ENCODE results near the gene ZC3HAV1. TPM values are rescaled to one million over a fixed set of nuclear protein-coding genes. Genes with fewer than 3 reads are reported as not detected.

ZC3HAV1 gene
- total and polyA plus RNA-seq, 2 of the 13 experiments (the other 11 are each of a cell fraction or from before 2014, with no cell fraction given) = 12.7 to 23.7 TPM

DNA sequence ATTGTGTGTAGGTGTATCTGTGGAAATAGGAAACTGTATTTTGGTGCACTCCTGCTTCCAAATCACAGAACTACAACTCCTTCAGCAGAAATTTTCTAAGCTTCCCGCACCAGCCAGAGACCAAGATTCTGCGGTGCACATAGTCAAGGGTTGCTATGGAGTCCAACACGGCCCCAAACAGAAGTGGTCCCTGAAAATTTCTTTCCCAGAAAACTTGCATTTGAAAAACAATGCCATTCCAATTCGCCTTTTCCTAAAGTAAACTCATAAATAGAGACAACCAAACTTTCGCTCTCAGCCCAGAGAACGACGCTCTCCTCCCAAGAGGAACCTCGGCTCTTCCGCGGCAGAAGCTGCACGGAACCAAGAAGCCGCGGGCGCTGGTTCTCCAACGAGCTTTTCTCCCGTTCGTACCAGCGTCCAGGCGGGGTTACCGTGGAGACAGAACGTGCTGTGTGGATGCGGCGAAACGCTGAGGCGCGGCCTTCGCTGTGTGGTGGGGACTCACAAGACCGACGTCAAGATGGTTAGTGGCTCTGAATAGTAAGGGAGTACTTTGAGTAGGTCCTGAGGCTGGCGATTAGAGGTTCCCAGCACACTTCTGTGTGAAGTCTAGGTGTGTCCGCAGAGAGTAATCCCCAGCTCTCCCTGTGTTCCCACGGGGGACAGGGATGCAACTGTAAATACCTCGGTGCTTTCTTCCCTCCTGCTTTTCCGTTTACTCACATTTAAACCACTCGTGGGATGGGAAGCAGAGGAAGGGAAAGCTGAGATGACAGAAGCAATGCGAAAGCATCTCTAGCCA lies 24.0 kb upstream of the ZC3HAV1 start (continued):
- peak; percentile 75 for TF ChIP-seq ZNF263 (CRISPR knock-in tag; IDR thresholded peaks at IDR 0.05)
- peak; percentile 68; the same call in 1 of the 2 replicates for TF ChIP-seq HMG20B (CRISPR knock-in tag; conservative IDR thresholded peaks at IDR 0.05)
- TF ChIP-seq ZNF629 (CRISPR knock-in tag; conservative IDR thresholded peaks at IDR 0.05) = 0 out of 2 replicates have a peak, but pooled peaks have one; percentile 17
- no peak for TF ChIP-seq ZNF510 (CRISPR knock-in tag; IDR thresholded peaks at IDR 0.05; ENCODE audit: low read depth)
- TF ChIP-seq TMF1 (CRISPR knock-in tag; IDR thresholded peaks at IDR 0.05; ENCODE audit: low read depth) = peak; percentile 38; the same call in 1 of the 2 replicates
- TF ChIP-seq TBP (CRISPR knock-in tag; IDR thresholded peaks at IDR 0.05) = no peak
- TF ChIP-seq ZNF891 (CRISPR knock-in tag; IDR thresholded peaks at IDR 0.05) = peak; percentile 78; the same call in 1 of the 2 replicates
- TF ChIP-seq POLR2A (IDR thresholded peaks at IDR 0.05; ENCODE audit: insufficient read depth in 1 of 2, low read depth in 2 of 2, low read length in 2 of 2) = peak in 1 of 2 experiments; percentile 70; a peak in 3 of 4 replicates
- 0 out of 2 replicates have a peak, but pooled peaks have one; percentile 17 for TF ChIP-seq DPF2 (CRISPR knock-in tag; IDR thresholded peaks at IDR 0.05; ENCODE audit: borderline replicate concordance, low read depth)
- TF ChIP-seq, protein P1, sequence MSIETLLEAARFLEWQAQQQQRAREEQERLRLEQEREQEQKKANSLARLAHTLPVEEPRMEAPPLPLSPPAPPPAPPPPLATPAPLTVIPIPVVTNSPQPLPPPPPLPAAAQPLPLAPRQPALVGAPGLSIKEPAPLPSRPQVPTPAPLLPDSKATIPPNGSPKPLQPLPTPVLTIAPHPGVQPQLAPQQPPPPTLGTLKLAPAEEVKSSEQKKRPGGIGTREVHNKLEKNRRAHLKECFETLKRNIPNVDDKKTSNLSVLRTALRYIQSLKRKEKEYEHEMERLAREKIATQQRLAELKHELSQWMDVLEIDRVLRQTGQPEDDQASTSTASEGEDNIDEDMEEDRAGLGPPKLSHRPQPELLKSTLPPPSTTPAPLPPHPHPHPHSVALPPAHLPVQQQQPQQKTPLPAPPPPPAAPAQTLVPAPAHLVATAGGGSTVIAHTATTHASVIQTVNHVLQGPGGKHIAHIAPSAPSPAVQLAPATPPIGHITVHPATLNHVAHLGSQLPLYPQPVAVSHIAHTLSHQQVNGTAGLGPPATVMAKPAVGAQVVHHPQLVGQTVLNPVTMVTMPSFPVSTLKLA (IDR thresholded peaks at IDR 0.05) = peak; percentile 46; the same call in 1 of the 2 replicates
- no peak for TF ChIP-seq ZNF234 (CRISPR knock-in tag; conservative IDR thresholded peaks at IDR 0.05)
- peak; percentile 70 for TF ChIP-seq ZNF12 (CRISPR knock-in tag; IDR thresholded peaks at IDR 0.05)
- peak; percentile 86 for TF ChIP-seq ZNF205 (CRISPR knock-in tag; IDR thresholded peaks at IDR 0.05)
- TF ChIP-seq ZNF430 (CRISPR knock-in tag; IDR thresholded peaks at IDR 0.05) = peak; percentile 88
- no peak for TF ChIP-seq CENPX (CRISPR knock-in tag; IDR thresholded peaks at IDR 0.05)
- no peak for TF ChIP-seq NR2F6 (IDR thresholded peaks at IDR 0.05)
- TF ChIP-seq NR2F6 (CRISPR knock-in tag; IDR thresholded peaks at IDR 0.05) = peak; percentile 54
- TF ChIP-seq RAD21 (CRISPR knock-in tag; IDR thresholded peaks at IDR 0.05) = peak; percentile 52; the same call in 1 of the 2 replicates
- TF ChIP-seq RXRA (CRISPR knock-in tag; IDR thresholded peaks at IDR 0.05) = peak; percentile 74; the same call in 1 of the 2 replicates
- TF ChIP-seq GATAD1 (CRISPR knock-in tag; IDR thresholded peaks at IDR 0.05) = peak; percentile 96
- TF ChIP-seq KLF6 (CRISPR knock-in tag; IDR thresholded peaks at IDR 0.05) = peak; percentile 79
- peak; percentile 51; the same call in 1 of the 2 replicates for TF ChIP-seq NFKBIZ (CRISPR knock-in tag; IDR thresholded peaks at IDR 0.05)
- TF ChIP-seq RBFOX2 (IDR thresholded peaks at IDR 0.05; ENCODE audit: low read depth, low read length) = 0 out of 2 replicates have a peak, but pooled peaks have one; percentile 26
- TF ChIP-seq RNF2 (conservative IDR thresholded peaks at IDR 0.05; ENCODE audit: low read depth) = peak; percentile 88
- peak; percentile 45; the same call in 1 of the 2 replicates for TF ChIP-seq FOXO1 (CRISPR knock-in tag; IDR thresholded peaks at IDR 0.05)
- peak; percentile 93 for TF ChIP-seq ZNF792 (CRISPR knock-in tag; IDR thresholded peaks at IDR 0.05)
- peak; percentile 98 for TF ChIP-seq XRCC5 (optimal IDR thresholded peaks at IDR 0.05; ENCODE audit: low read length)
- TF ChIP-seq ZNF777 (CRISPR knock-in tag; IDR thresholded peaks at IDR 0.05) = peak; percentile 61; the same call in 1 of the 2 replicates
- no peak for TF ChIP-seq IKZF1 (IDR thresholded peaks at IDR 0.05)
- TF ChIP-seq, protein P2, sequence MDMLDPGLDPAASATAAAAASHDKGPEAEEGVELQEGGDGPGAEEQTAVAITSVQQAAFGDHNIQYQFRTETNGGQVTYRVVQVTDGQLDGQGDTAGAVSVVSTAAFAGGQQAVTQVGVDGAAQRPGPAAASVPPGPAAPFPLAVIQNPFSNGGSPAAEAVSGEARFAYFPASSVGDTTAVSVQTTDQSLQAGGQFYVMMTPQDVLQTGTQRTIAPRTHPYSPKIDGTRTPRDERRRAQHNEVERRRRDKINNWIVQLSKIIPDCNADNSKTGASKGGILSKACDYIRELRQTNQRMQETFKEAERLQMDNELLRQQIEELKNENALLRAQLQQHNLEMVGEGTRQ (IDR thresholded peaks at IDR 0.05; ENCODE audit: low read depth, low read length) = no peak
- TF ChIP-seq, protein P2 (CRISPR knock-in tag; IDR thresholded peaks at IDR 0.05; ENCODE audit: borderline replicate concordance) = no peak
- TF ChIP-seq NAIF1 (CRISPR knock-in tag; IDR thresholded peaks at IDR 0.05; ENCODE audit: borderline replicate concordance) = 0 out of 2 replicates have a peak, but pooled peaks have one; percentile 42
